Amniotic epithelial cell (primary cell): ENCODE results near the gene STEAP2.
"Not testable (repeated sequence)": the region's sequence is repeated elsewhere in the genome, so short reads cannot be mapped to it uniquely, and the experiment has no call there.

Experiments
- DNase-seq: peaks from one replicate; pipeline ENCODE4 v3.0.0-alpha.2; 2010; ENCODE audit warnings: low read depth

Gene STEAP2

DNA sequence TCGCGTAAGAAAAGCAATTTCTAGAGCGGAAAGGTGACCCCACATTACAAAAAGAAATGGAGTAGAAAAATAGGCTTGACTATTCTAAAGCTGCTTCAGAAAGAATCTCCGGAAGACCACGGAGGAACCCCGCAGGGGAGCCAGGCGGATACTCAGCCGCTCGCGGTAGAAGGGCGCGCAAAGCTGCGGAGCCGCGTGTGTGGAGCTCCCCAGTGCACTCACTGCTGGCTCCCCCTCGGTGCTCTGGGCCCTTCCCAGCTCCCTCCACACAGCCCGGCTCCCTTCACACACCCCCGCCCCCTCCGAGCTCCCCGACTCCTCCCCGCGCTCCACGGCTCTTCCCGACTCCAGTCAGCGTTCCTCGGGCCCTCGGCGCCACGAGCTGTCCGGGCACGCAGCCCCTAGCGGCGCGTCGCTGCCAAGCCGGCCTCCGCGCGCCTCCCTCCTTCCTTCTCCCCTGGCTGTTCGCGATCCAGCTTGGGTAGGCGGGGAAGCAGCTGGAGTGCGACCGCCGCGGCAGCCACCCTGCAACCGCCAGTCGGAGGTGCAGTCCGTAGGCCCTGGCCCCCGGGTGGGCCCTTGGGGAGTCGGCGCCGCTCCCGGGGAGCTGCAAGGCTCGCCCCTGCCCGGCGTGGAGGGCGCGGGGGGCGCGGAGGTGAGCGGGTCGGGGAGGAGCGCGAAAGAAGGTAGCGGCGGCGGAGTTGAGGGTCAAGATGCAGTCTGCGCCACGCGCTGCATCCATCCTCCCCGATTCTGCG lies at the start of gene STEAP2:
Gene STEAP2, plus strand, starts transcription at position 350 of the 758 bp plus-strand sequence. CDS start 13,343 bp downstream, outside the sequence.
- peak; percentile 65 for DNase-seq

DNA sequence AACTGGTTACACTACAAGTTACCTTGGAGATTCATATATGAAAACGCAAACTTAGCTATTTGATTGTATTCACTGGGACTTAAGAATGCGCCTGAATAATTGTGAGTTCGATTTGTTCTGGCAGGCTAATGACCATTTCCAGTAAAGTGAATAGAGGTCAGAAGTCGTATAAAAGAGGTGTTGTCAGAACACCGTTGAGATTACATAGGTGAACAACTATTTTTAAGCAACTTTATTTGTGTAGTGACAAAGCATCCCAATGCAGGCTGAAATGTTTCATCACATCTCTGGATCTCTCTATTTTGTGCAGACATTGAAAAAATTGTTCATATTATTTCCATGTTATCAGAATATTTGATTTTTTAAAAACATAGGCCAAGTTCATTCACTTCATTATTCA lies 48.0 kb upstream of the STEAP2 start:
- DNase-seq: no peak

DNA sequence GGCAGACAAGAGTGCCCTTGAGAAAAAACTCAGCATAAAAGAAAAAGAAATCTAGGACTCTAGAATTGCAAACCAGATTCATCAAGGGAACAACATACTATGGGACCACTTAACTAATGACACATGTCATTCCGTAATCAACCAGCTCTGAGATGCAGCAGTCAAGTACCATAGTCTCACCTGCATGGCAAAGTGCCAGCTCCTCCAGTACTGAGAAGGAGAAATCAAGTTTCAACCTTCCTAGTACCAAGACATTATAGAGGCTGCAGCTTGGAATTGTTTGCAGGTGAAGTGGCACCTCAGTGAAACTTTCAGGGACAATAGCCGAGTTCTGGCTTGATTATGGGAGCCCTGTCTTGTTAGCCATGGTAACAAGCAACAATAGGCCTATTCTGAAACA lies 45.8 kb upstream of the STEAP2 start:
- DNase-seq: no peak

DNA sequence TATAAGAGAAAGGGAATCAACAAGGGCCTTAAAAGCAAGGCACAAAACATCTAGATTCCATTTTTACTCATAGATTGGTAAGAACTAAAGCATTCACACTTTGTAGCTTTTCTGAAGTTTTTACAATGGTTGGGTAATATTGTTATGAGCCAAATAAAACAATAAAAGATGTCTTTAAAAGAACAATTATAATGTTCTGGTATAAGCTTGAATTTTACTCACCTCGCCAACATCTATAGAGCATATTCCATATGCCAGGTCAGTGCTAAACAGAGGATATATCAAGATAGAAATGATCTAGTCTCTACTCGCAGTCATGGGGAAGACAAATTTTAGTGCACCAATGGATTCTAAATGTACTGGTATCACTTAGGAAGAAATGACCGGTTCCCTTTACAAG lies 45.4 kb upstream of the STEAP2 start:
- no peak for DNase-seq

DNA sequence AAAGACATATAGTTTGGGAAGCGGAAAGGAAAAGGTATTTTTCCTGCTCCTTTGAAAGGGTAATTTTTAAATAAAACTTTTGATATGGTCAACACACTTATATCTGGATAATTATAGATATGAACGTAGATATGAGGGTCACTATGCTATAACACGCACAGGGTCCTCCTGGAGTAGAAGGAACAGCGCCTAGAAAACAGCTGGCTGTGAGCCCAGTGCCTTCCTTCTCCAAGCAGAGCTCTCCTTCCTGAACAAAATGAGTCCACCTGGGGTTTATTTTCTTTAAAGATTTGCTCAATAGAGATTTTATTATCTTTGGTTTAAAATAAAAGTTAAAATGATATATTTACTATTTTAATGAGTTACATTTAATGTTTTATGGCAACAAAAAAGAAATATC lies 44.2 kb upstream of the STEAP2 start:
- DNase-seq: no peak

DNA sequence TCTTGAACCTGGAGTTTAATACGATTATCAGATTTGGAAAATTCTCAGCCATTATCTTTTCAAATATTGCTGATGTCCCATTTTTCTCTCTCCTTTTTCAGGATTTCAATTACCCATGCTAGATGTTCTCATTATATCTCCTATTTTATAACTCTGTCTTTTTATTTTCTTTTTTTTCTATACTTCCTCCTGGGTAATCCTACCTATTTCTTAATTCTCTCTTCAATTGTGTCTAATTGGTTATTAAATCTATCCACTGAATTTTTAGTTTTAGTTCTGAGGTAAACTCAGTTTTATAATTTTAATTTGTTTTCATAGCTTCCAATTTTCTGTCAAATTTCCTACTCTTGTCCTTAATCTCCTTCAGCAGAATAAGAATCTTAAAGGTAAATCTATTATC lies 41.6 kb upstream of the STEAP2 start:
- DNase-seq: no peak

DNA sequence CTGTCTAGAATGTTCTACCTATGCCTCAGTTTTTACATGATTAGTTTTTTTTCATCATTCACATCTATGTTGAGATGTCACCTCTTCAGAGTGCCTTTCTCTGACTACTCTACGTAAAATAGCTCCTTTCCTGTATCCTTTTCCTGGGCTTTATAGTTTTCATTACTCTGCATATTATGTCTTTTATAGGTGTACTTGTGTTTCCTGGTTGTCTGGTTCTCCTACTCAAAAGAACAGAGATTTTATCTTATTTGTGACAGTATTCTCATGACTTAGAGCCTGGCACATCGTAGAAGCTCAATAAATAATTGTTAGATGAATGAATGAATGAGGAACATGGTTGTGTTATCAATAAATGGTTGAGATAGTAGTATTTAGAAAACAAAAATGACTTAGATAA lies 39.4 kb upstream of the STEAP2 start:
- no peak for DNase-seq

DNA sequence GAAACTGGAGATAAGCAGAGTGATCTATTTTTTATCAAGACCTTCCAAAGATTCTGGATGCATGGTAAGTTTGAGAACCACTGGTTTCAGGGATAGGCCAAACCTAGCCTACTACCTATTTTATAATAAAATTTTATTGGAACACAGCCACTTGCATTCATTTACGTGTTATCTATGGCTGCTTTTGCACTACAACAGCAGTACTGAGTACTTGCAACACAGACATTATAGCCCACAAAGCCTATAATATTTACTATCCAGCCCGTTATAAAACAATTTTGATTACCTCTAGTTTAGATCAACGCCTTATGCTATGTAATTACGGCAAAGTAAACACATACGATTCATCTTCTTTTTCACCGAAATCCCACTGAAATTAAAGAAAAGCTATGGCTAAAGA lies 38.9 kb upstream of the STEAP2 start:
- no peak for DNase-seq

DNA sequence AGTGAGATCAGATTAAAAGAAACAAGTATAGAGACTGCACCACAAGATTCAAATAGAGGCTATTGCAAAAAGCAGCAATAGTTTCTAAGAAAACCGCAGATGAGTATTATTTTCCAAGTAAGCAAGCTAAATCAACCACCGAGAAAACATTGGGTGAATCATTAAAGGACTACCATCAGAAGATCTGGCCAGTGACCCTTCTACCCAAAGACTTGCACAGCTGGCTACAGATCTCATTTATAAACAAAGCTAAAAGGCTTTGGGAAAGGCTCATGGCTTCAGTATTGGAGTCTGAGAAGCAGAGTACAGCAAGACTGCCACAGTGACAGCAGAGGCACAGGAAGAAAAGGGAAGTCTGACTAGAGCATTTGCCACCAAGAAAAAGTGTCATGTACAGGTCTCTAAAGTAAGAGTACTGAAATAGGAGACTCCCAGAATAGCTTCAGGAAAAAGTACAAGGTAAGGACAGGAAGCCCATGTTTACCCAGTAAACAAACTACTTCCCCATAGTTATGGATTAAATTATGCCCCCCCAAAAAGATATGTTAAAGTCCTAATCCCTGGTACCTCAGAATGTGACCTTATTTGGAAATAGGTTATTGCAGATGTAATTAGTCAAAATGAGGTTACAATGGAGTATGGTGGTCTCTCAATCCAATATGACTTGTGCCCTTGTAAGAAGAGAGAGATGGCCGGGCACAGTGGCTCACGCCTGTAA lies 38.3 kb upstream of the STEAP2 start:
- no peak for DNase-seq

DNA sequence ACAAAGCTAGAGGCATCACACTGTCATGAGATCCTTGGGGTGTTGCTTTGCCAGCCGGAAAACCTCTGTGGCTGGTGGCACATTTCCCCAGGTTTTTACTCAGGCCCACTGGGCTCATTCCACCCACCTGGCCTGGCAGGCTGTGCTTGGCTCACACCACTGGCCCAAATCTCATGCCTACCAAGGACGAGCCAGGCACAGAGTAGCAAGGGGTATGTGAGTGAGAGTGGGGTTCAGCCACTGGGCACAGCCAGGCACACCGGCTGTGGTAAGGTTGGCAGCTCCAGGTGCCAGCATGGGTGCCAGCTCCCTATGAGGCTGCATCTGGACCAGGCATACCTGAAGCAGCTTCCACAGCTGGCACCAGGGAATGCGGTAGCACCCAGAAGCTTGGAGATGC lies 35.9 kb upstream of the STEAP2 start:
- no peak for DNase-seq

DNA sequence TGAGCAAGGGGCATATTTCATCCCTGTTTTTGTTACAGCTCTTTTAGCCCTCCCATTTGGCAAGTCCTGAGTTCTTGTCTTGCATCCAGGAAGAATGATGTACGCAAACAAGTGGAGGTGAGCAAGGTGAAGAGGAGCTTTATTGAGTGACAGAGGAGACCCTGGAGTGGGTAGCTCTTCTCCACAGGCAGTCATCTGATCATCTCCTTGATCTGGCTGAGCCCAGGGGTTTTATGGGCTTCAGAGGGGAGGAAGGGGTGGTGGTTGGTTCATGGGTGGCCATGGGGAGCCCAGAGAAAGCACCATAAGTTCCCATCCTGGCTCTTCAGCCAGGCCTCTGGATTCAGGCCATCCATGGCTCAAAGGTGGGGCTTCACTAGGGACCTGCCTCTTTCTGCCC lies 35.3 kb upstream of the STEAP2 start:
- no peak for DNase-seq

DNA sequence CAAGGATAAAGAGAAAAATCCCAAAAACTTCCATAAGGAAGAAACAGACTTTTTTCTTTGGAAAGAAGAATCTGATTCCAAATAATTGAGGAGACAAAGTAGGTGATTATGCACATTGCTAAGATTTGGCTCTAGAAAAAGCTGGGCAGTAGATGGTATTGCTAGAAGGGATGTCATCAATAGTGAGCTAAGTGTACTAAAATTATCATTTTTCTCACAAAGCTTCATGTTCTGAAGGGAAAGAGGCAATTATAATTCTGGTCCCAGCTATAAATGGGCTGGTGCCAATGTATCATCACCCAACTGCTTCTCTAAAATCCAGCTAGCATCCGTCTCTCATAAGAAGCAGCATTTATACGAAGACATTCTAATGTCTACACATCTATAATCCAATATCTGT lies 33.4 kb upstream of the STEAP2 start:
- no peak for DNase-seq

DNA sequence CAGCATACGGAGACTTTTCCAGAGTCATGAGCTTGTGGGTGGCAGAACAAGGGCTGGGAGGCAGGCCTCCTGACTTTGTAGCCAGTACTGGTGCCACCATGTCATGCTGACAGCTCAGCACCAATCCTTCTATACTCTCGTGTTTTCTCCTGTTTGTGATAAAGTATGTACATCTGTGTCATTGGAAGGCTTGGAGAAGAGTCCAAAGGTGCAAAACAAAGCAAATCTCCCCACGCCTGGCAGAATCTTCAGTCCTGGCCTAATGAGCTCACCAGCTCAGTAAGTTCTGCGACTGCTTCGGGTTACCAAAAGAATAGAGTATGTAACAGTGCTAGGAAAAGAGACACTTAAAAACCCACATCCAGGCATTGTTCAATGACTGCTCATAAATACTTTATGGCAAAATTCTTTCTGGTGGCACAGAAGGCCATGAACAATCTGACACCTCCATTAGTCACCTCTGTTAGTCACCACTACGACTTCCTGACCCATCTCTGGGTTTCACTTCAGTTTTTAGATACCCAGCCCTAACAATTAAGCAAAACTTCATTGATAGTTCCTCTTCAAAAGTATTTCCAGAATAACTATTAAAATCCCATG lies 32.8 kb upstream of the STEAP2 start:
- DNase-seq: peak; percentile 15

DNA sequence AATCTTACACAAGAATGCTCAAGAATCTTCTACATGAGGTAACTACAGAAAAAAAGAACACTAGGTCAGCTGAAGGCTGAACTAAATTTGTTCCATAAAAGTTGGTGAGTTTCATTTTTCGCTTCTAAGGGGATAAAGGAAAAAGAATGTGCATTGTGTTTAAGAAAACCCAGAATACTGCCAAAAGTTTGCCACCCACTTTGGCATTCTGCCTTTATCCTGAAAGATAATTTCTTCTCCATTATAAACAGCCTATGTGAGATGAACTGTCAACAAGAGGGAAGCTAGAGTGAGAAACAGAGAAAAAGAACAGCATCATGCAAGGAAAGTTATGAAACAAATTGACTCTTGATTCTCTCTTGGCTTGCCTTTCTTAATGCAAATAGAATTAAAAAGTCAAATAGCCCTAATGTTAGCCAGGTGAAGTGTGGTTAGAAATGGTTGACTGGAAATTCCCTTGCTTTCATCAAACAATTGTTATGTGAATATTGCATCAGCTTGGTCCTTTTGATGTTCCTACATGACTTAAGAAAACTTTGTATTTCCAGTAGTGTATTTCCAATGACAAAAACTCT lies 31.4 kb upstream of the STEAP2 start:
- DNase-seq: no peak

DNA sequence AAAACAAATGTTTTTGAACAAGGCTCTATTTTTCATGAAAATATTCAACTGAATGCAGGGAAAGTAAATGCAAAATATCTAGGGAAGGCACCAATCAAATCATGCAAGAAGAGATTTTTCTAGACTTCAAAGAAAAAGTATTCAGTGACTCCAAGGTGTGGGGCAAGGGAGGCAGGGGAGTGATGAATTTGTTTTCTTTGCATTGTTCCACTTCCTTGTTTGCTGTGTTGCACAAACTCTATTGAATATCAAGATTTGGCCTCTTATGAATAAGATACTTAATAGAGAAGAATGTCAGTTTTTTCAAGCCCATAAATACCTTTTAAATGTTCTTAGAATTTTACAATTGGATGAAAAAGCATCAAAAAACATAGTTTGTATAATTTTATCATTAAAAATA lies 30.9 kb upstream of the STEAP2 start:
- no peak for DNase-seq

DNA sequence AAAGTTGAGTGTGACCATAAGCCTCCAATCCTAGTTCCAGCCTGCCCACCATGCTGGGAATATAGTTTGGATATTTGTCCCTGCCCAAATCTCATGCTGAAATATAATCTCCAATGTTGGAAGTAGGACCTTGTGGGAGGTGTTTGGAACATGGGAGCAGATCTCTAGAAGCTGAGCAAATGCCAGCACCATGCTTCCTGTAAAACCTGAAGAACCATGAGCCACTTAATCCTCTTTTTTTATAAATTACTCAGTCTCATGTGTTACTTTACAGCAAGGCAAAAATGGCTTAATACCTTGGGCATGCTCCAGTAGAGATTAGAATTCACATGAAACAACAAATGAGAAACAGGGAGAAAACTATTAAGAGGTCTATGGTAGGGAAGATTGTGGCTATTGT lies 30.1 kb upstream of the STEAP2 start:
- no peak for DNase-seq

DNA sequence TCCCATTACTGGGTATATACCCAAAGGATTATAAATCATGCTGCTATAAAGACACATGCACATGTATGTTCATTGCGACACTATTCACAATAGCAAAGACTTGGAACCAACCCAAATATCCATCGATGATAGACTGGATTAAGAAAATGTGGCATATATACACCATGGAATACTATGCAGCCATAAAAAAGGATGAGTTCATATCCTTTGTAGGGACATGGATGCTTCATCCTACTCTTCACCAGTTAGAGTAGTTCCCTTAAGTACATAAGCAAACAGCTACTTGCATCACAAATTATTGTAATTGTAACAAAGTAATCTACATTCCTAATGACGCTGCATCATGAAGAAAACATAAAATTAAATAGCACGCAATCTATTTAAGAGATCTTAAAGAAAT lies 25.2 kb upstream of the STEAP2 start:
- DNase-seq: not testable (repeated sequence)

DNA sequence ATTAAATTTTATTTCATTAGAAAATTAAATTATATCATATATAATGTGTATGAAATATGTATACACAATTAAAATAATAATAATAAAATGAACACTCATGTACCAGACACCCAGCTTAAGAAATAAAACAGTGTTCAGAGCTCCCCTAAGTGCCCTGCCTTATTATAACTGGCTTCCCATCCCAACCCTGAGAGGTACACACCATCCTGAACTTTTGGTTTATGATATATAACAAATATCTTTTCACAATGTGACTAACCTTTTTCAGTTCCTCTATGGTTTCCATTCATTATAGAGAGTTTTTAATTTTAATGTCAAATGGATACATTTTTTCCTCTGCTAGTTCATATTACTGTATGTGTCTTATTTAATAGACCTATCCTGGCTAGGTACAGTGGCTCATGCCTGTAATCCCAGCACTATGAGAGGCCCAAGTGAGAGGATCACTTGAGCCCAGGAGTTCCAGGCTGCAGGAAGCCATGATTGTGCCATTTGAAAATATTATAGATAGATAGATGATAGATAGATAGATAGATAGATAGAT lies 24.0 kb upstream of the STEAP2 start:
- no peak for DNase-seq

DNA sequence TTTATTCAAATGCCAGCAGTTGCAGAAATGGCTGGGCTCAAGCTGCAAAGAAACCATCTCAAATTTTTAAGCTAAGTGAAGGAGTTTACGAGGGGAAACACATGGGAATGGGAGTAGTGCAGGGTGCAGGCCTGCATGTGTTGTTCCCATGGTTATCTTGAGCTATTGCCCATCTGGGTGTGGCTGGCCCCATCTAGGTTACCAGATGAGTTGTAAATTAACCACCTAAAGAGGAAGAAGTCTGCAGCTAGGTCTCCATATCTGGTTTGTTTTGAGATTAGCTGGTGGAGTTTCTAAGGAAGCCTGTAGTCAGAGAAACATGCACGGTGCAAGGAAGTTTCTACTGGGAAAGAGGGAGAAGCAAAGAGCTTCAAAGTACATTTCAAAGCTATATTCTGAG lies 23.3 kb upstream of the STEAP2 start:
- DNase-seq: no peak

DNA sequence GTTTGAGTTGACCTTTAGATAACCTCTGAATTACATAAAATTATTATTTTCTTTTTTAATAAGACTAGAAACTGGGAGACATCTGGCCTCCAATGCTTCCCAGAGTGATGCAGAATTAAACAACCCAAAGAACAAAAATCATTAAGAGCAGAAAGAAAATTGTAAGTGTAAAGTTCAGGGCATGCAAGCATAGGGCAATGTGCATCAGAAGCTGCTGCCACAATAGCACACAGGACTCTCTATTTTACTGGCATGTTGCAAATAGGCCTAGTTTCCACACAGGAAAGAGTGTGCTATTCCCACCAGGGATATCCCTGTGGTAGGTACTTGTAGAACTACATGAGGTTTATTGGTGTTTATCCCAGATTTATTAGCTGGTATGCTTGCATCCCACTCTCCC lies 20.5 kb upstream of the STEAP2 start:
- no peak for DNase-seq

DNA sequence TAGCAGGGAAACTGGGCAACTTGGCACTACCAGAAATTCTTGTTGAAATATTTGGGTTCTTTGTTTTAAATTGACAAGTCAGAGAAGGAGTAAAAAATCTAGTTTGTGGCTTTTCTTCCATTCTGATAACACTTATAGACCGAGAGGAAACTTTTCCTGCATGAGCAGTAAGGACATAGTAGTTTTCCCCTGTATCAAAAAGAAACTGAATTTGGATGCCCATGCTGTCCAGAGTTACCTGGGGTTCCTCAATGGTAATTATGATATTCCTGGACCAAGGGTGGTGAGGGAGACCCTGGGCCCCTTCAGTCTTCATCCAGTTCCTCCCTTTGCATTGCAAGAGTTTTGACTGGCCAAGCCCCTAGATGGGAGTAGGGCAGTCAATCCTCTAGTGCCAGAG lies 19.9 kb upstream of the STEAP2 start:
- no peak for DNase-seq

DNA sequence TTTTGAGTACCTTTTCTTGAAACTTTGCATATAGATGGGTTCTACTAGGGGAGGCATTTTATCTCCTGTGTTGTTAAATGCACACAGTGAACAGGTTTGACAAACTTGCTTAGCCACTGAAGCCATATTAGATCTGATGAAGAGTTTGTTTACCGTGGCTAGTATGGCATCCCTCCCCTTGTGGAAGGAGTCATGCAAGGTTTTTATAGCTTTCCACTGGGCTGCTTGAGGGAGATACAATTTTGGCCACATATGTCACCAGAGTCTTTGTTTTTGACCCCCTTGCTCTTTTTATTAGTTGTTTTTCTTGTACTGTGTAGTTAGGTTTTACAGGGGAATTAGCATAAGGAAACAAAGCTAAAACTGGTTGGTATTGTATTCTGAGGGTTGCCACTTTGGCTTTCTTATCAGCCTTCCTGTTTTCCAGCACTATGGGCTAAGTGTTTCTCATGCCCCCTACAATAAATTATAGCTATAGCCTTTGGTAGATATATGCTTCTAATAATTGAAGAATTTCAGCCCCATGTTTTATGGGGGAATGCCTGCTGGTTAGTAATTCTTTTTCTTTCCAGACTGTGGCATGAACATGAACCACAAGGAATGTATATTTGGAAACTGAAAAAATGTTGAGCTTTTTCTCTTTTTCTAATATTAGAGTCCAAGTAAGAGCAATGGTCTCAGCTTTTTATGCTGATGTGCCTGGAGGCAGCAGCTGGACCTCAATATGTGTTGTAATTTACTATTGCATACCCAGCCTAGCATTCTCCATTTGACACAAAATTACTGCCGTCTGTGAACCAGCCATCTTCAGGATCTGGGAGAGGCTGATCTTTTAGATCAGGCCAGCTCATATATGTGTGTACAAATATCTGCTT lies 18.4 kb upstream of the STEAP2 start:
- DNase-seq: no peak
